Neural cell (in vitro differentiated cells): ENCODE results near the gene MYO19. TPM values are rescaled to one million over a fixed set of nuclear protein-coding genes. Genes with fewer than 3 reads are reported as not detected.

Source experiments
- H2AFZ ChIP-seq: fragments of 200-600, 300-800 bp; sonication (generic), shearing (Covaris generic); 2 replicates; pipeline ENCODE4 v1.6.0; 2014; ENCODE audit warnings: low read depth, mild to moderate bottlenecking, antibody characterized with exemption, low read length, moderate library complexity
- H3F3A ChIP-seq: fragments of 200-600 bp; shearing (Covaris generic); 2 replicates; pipeline ENCODE4 v1.6.1; 2016; ENCODE audit warnings: mild to moderate bottlenecking, moderate library complexity, mixed read lengths, antibody characterized with exemption, low read length; ENCODE audit not compliant: insufficient read depth, poor library complexity, severe bottlenecking
- H3K27ac ChIP-seq: fragments of 200-600, 300-800 bp; sonication (generic), shearing (Covaris generic); 2 replicates; pipeline ENCODE4 v1.5.1; 2014; ENCODE audit warnings: mild to moderate bottlenecking, low read length, moderate library complexity
- H3K27me3 ChIP-seq: fragments of 300-800, 200-600 bp; sonication (generic), shearing (Covaris generic); 2 replicates; pipeline ENCODE4 v1.6.0; 2014; ENCODE audit warnings: mild to moderate bottlenecking, low read depth, low read length, moderate library complexity; ENCODE audit not compliant: insufficient read depth
- H3K36me3 ChIP-seq: fragments of 300-800, 200-600 bp; sonication (generic), shearing (Covaris generic); 2 replicates; pipeline ENCODE4 v1.5.1; 2014; ENCODE audit warnings: mild to moderate bottlenecking, antibody characterized with exemption, low read length, moderate library complexity; ENCODE audit not compliant: insufficient read depth
- H3K4me2 ChIP-seq: fragments of 300-800, 200-600 bp; sonication (generic), shearing (Covaris generic); 2 replicates; pipeline ENCODE4 v1.6.0; 2014; ENCODE audit warnings: mild to moderate bottlenecking, low read length
- H3K4me3 ChIP-seq: fragments of 300-800, 200-600 bp; sonication (generic), shearing (Covaris generic); 2 replicates; pipeline ENCODE4 v1.5.1; 2014; ENCODE audit warnings: mild to moderate bottlenecking, low read length, moderate library complexity
- H3K79me2 ChIP-seq: fragments of 200-600 bp; shearing (Covaris generic); replicated peaks from 2 replicates; pipeline ENCODE4 v1.6.0; 2014; ENCODE audit warnings: mild to moderate bottlenecking, low read length, moderate library complexity; ENCODE audit not compliant: insufficient read depth
- H3K9ac ChIP-seq: fragments of 300-800, 200-600 bp; sonication (generic), shearing (Covaris generic); 2 replicates; pipeline ENCODE4 v1.6.1; 2016; ENCODE audit warnings: mild to moderate bottlenecking, low read length, mixed read lengths
- H3K9me2 ChIP-seq: fragments of 200-600 bp; shearing (Covaris generic); 2 replicates; pipeline ENCODE4 v1.6.1; 2016; ENCODE audit warnings: mild to moderate bottlenecking, low read length, mixed read lengths; ENCODE audit not compliant: insufficient read depth
- H3K9me3 ChIP-seq: fragments of 200-600, 300-800 bp; sonication (generic), shearing (Covaris generic); 2 replicates; pipeline ENCODE4 v1.6.1; 2016; ENCODE audit warnings: mild to moderate bottlenecking, mixed run types, low read length, moderate library complexity, mixed read lengths
- H4K20me1 ChIP-seq: fragments of 200-600 bp; shearing (Covaris generic); 2 replicates; pipeline ENCODE4 v1.6.1; 2016; ENCODE audit warnings: mild to moderate bottlenecking, mixed run types; ENCODE audit not compliant: insufficient read depth
- EP300 ChIP-seq: fragments of 450-650 bp; conservative IDR thresholded peaks from 2 replicates; pipeline ENCODE4 v1.6.1; 2014; ENCODE audit warnings: antibody characterized with exemption, mild to moderate bottlenecking, moderate library complexity; ENCODE audit not compliant: poor library complexity, severe bottlenecking
- EZH2 ChIP-seq: fragments of 200-600, 300-800 bp; shearing (Covaris generic), sonication (generic); IDR thresholded peaks from 2 replicates; pipeline ENCODE4 v1.6.1; 2014; ENCODE audit warnings: antibody characterized with exemption, low read length, borderline replicate concordance, mild to moderate bottlenecking; ENCODE audit not compliant: insufficient read depth, poor library complexity, severe bottlenecking
- MXI1 ChIP-seq: fragments of 450-650 bp; conservative IDR thresholded peaks from 2 replicates; pipeline ENCODE4 v1.6.1; 2014; ENCODE audit warnings: antibody characterized with exemption, mild to moderate bottlenecking; ENCODE audit not compliant: poor library complexity, severe bottlenecking
- POLR2AphosphoS5 ChIP-seq: IDR thresholded peaks from 2 replicates; pipeline ENCODE4 v1.6.1; 2012
- RAD21 ChIP-seq: fragments of 450-650 bp; conservative IDR thresholded peaks from 2 replicates; pipeline ENCODE4 v1.6.1; 2014; ENCODE audit warnings: antibody characterized with exemption, mild to moderate bottlenecking, moderate library complexity
- REST ChIP-seq: IDR thresholded peaks from 2 replicates; pipeline ENCODE4 v1.6.1; 2012; ENCODE audit warnings: borderline replicate concordance
- SMC3 ChIP-seq: fragments of 450-650 bp; conservative IDR thresholded peaks from 2 replicates; pipeline ENCODE4 v1.6.1; 2014; ENCODE audit warnings: antibody characterized with exemption, mild to moderate bottlenecking, moderate library complexity; ENCODE audit not compliant: poor library complexity
- TAF1 ChIP-seq: IDR thresholded peaks from 2 replicates; pipeline ENCODE4 v1.6.1; 2012; ENCODE audit warnings: low read depth
- polyA minus RNA-seq: library from RNA; depleted of rRNA, polyadenylated mRNA; stranded (reverse); fragments of >200 nt; gene quantifications from 2 replicates; pipeline ENCODE4 v1.2.3, GENCODE V29; 2014
- polyA plus RNA-seq: library from polyadenylated mRNA; depleted of rRNA; stranded (reverse); fragments of >200 nt; gene quantifications from 2 replicates; pipeline ENCODE4 v1.2.3, GENCODE V29; 2014
- TF ChIP-seq, protein P1 (sequence below): fragments of 450-650 bp; IDR thresholded peaks from 2 replicates; pipeline ENCODE4 v1.5.1; 2014; ENCODE audit warnings: antibody characterized with exemption, mild to moderate bottlenecking, moderate library complexity; ENCODE audit not compliant: poor library complexity, severe bottlenecking

MYO19 gene
- polyA plus RNA-seq (51.5 and 66.7 TPM in 2 replicates), polyA minus RNA-seq (58.6 and 61.1 TPM in 2 replicates)

- peak within 1 kb of the TSS; percentile 96 for H2AFZ ChIP-seq
- no peaks in the 10 kb centered on the region for H4K20me1 ChIP-seq
- peak within 1 kb of the TSS; percentile 57 for H3K4me2 ChIP-seq
- peak within 1 kb of the TSS; percentile 84 for H3K9ac ChIP-seq
- H3K79me2 ChIP-seq = no peaks in the 10 kb centered on the region
- H3K4me3 ChIP-seq = peak within 1 kb of the TSS; percentile 99
- H3K36me3 ChIP-seq = no peaks in the 10 kb centered on the region
- no peaks in the 10 kb centered on the region for H3K9me2 ChIP-seq
- H3F3A ChIP-seq = peaks cover 6% of the 10 kb centered on the region
- peak; percentile 95 for TF ChIP-seq POLR2AphosphoS5
- peak; percentile 7 for TF ChIP-seq RAD21
- TF ChIP-seq EZH2 = no peak
- no peak for TF ChIP-seq EP300
- peak; percentile 18 for TF ChIP-seq SMC3
- no peak for TF ChIP-seq TAF1
- peak; percentile 41 for TF ChIP-seq REST
- peak; percentile 98 for TF ChIP-seq MXI1
- TF ChIP-seq, protein P1, sequence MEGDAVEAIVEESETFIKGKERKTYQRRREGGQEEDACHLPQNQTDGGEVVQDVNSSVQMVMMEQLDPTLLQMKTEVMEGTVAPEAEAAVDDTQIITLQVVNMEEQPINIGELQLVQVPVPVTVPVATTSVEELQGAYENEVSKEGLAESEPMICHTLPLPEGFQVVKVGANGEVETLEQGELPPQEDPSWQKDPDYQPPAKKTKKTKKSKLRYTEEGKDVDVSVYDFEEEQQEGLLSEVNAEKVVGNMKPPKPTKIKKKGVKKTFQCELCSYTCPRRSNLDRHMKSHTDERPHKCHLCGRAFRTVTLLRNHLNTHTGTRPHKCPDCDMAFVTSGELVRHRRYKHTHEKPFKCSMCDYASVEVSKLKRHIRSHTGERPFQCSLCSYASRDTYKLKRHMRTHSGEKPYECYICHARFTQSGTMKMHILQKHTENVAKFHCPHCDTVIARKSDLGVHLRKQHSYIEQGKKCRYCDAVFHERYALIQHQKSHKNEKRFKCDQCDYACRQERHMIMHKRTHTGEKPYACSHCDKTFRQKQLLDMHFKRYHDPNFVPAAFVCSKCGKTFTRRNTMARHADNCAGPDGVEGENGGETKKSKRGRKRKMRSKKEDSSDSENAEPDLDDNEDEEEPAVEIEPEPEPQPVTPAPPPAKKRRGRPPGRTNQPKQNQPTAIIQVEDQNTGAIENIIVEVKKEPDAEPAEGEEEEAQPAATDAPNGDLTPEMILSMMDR = peak; percentile 51
- no peaks in the 10 kb centered on the region for H3K27me3 ChIP-seq
- H3K9me3 ChIP-seq = no peaks in the 10 kb centered on the region
- H3K27ac ChIP-seq = peak within 1 kb of the TSS; percentile 83
Observed at GRCh38 chr17:36534840-36535668, at the start of gene MYO19, which contains the start of gene PIGW. Gene MYO19, minus strand, starts transcription at chr17:36534868. Its CDS starts 2,330 bp downstream, at chr17:36532538. Gene PIGW, plus strand, starts transcription at chr17:36534987. Its CDS starts 2,115 bp downstream, at chr17:36537102.

GRCh38 chr17:36583787-36584186, 49.1 kb upstream of the MYO19 start:
- no peaks in the 10 kb centered on the region for H3K79me2 ChIP-seq
- no peak overlapping the region for H3K4me2 ChIP-seq
- H2AFZ ChIP-seq = no peak overlapping the region
- no peaks in the 10 kb centered on the region for H4K20me1 ChIP-seq
- H3K9ac ChIP-seq = no peak overlapping the region
- H3K36me3 ChIP-seq = no peaks in the 10 kb centered on the region
- H3K9me2 ChIP-seq = no peaks in the 10 kb centered on the region
- no peaks in the 10 kb centered on the region for H3K27me3 ChIP-seq
- no peaks in the 10 kb centered on the region for H3K9me3 ChIP-seq
- no peaks in the 10 kb centered on the region for H3F3A ChIP-seq
- H3K4me3 ChIP-seq = no peak overlapping the region
- no peak overlapping the region for H3K27ac ChIP-seq
- no peak for TF ChIP-seq MXI1
- TF ChIP-seq TAF1 = no peak
- no peak for TF ChIP-seq POLR2AphosphoS5
- no peak for TF ChIP-seq EZH2
